WTC11 (cell line): Measurements from ENCODE around the gene TTC21A. TPM values are rescaled to one million over a fixed set of nuclear protein-coding genes. Genes with fewer than 3 reads are reported as not detected.

Source experiments
- ATAC-seq: fragments of 200-7000 bp; cut with Tn5 transposase; 2 replicates; pipeline ENCODE4 v1.10.0; 2021; ENCODE audit warnings: mild to moderate bottlenecking, moderate library complexity
- CTCF ChIA-PET: fragments of 300-600 bp; sonication (Branson Sonifier 250); formaldehyde crosslinking; loops from one replicate; lab custom pipeline; 2021; ENCODE audit warnings: antibody characterized with exemption; lab: Charles Lee
- POLR2A ChIA-PET: fragments of 350-600 bp; sonication (Branson Sonifier 250); formaldehyde crosslinking; loops from one replicate; lab custom pipeline; 2021; ENCODE audit warnings: antibody characterized with exemption; lab: Charles Lee
- DNase-seq: peaks from one replicate; pipeline ENCODE4 v3.0.0; 2021; ENCODE audit warnings: low spot score
- H3K27ac Mint-ChIP-seq: 2 replicates; pipeline ENCODE4 v1.8.0; 2021; ENCODE audit warnings: mixed read lengths
- H3K27me3 Mint-ChIP-seq: 2 replicates; pipeline ENCODE4 v1.8.0; 2021; ENCODE audit warnings: low read depth, mild to moderate bottlenecking, moderate library complexity, mixed read lengths
- H3K36me3 Mint-ChIP-seq: 2 replicates; pipeline ENCODE4 v1.8.0; 2021; ENCODE audit warnings: mixed read lengths
- H3K4me1 Mint-ChIP-seq: 2 replicates; pipeline ENCODE4 v1.8.0; 2022; ENCODE audit warnings: mixed read lengths
- H3K4me3 Mint-ChIP-seq: 2 replicates; pipeline ENCODE4 v1.8.0; 2021; ENCODE audit warnings: mild to moderate bottlenecking, moderate library complexity, mixed read lengths
- H3K9me3 Mint-ChIP-seq: 2 replicates; pipeline ENCODE4 v1.8.0; 2021; ENCODE audit warnings: mixed read lengths
- E2F1 ChIP-seq: sonication (generic); formaldehyde crosslinking; IDR thresholded peaks from 2 replicates; pipeline ENCODE4 v1.8.0; 2022; ENCODE audit warnings: mild to moderate bottlenecking, missing genetic modification reagents
- E2F5 ChIP-seq: sonication (generic); formaldehyde crosslinking; IDR thresholded peaks from 2 replicates; pipeline ENCODE4 v1.8.1; 2022; ENCODE audit warnings: mild to moderate bottlenecking, moderate library complexity, missing genetic modification reagents
- ELF4 ChIP-seq: sonication (generic); formaldehyde crosslinking; IDR thresholded peaks from 2 replicates; pipeline ENCODE4 v1.8.1; 2022; ENCODE audit warnings: low read depth, mild to moderate bottlenecking, moderate library complexity, missing genetic modification reagents
- ESRRA ChIP-seq: sonication (generic); formaldehyde crosslinking; IDR thresholded peaks from 2 replicates; pipeline ENCODE4 v1.8.1; 2022; ENCODE audit warnings: mild to moderate bottlenecking, missing genetic modification reagents, borderline replicate concordance
- FOXP1 ChIP-seq: sonication (generic); formaldehyde crosslinking; IDR thresholded peaks from 2 replicates; pipeline ENCODE4 v1.8.0; 2022; ENCODE audit warnings: missing genetic modification reagents, mild to moderate bottlenecking, moderate library complexity, borderline replicate concordance
- JUN ChIP-seq: sonication (generic); formaldehyde crosslinking; IDR thresholded peaks from 2 replicates; pipeline ENCODE4 v1.8.0; 2023; ENCODE audit warnings: mild to moderate bottlenecking, missing genetic modification reagents
- NFE2L1 ChIP-seq: sonication (generic); formaldehyde crosslinking; IDR thresholded peaks from 2 replicates; pipeline ENCODE4 v1.8.1; 2023; ENCODE audit warnings: missing genetic modification reagents
- PREB ChIP-seq: sonication (generic); formaldehyde crosslinking; IDR thresholded peaks from 2 replicates; pipeline ENCODE4 v1.8.1; 2022; ENCODE audit warnings: mild to moderate bottlenecking, missing genetic modification reagents, moderate library complexity, borderline replicate concordance
- RELA ChIP-seq: sonication (generic); formaldehyde crosslinking; IDR thresholded peaks from 2 replicates; pipeline ENCODE4 v1.8.1; 2022; ENCODE audit warnings: missing genetic modification reagents, mild to moderate bottlenecking, borderline replicate concordance
- SMAD4 ChIP-seq: sonication (generic); formaldehyde crosslinking; IDR thresholded peaks from 2 replicates; pipeline ENCODE4 v1.8.0; 2022; ENCODE audit warnings: mild to moderate bottlenecking, missing genetic modification reagents
- SP1 ChIP-seq: sonication (generic); formaldehyde crosslinking; conservative IDR thresholded peaks from 2 replicates; pipeline ENCODE4 v1.8.1; 2022; ENCODE audit warnings: missing genetic modification reagents
- total RNA-seq: library from RNA; stranded (reverse); gene quantifications from 3 replicates; pipeline ENCODE4 v1.2.3, GENCODE V29; 2021
- TF ChIP-seq, protein P1 (sequence below): fragments of 250-450 bp; sonication (Bioruptor Pico); IDR thresholded peaks from 2 replicates; pipeline ENCODE4 v1.9.0; 2021; ENCODE audit warnings: mild to moderate bottlenecking

The TTC21A gene
- total RNA-seq, 1 experiment from 2014 or later: 3.8 TPM

GRCh38 chr3:39180546-39181346, 73.3 kb downstream of the TTC21A start:
- Mint-ChIP-seq H3K27ac (peak overlapping the region; percentile 96), H3K4me3 (peak overlapping the region; percentile 72), H3K27me3 (peaks cover 22% of the 10 kb centered on the region), H3K4me1 (peaks cover 35% of the 10 kb centered on the region), H3K9me3 (no peaks in the 10 kb centered on the region), H3K36me3 (no peaks in the 10 kb centered on the region)
- peak; percentile 87 for DNase-seq
- POLR2A ChIA-PET: no interaction called here
- peak; percentile 86 for ATAC-seq
- CTCF ChIA-PET: interaction anchor here (1.0 to 3.9 kb wide), 3 partner anchors 55 to 197 kb away, joined by 3 to 49 read pairs (median 36); no protein-coding TSS in a partner anchor
- TF ChIP-seq E2F5 (CRISPR knock-in tag) (peak; percentile 72; the same call in 1 of the 2 replicates), ESRRA (0 out of 2 replicates have a peak, but pooled peaks have one; percentile 37), ELF4 (no peak), RELA (CRISPR knock-in tag) (peak; percentile 63; the same call in 1 of the 2 replicates), SP1 (CRISPR knock-in tag) (peak; percentile 50; the same call in 1 of the 2 replicates), E2F1 (CRISPR knock-in tag) (no peak), NFE2L1 (CRISPR knock-in tag) (peak; percentile 28; the same call in 1 of the 2 replicates), PREB (CRISPR knock-in tag) (no peak)

DNA sequence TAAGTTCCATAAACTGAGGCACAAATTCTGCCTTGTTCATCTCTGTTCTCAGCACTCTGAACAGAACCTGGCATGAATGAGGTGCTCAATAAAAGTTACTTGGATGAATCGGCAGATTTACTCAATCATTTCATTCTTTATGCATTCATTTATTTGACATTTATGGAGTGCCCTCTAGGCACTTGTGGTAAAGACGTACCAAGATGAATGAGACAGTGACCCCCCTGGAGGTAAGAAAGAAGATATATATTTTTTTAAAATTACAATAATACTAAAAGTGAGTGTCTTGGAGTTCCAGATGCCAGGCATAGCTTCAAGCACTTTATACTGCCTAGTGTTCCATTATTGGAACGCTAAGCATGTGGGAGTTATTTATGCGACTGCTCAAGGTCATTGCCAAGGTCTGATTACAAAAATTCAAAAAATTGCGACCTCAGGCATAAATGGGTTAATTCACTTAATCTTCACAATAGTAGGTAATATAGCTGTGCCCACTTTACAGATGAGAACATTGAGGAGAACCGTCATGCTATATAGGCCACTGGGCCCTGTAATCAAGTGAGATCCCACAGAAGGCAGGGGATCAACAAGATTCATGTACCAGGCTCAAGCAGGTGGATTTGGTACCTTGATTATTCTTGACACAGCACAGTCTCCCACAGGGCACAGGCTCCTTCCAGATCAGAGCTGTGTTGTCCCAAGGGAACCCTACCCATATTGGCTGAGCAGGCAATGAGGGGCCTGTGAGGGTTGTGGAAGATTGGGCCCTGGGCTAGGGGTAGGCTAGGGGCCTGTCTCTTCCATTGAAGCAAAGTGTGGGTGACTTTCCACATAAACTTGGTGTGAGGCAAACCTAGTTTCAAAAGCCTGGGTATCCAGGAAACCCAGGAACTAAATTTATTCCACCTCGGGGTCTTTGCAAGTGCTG, 74.2 kb downstream of the TTC21A start:
- H3K4me1 Mint-ChIP-seq: peaks cover 35% of the 10 kb centered on the region
- POLR2A ChIA-PET: no interaction called here
- no peaks in the 10 kb centered on the region for H3K36me3 Mint-ChIP-seq

More for the DNA sequence above, 74.2 kb downstream of the TTC21A start:
- Mint-ChIP-seq H3K27ac (peak overlapping the region; percentile 96), H3K4me3 (peak overlapping the region; percentile 71), H3K9me3 (no peaks in the 10 kb centered on the region), H3K27me3 (peaks cover 22% of the 10 kb centered on the region)
- TF ChIP-seq, protein P1, sequence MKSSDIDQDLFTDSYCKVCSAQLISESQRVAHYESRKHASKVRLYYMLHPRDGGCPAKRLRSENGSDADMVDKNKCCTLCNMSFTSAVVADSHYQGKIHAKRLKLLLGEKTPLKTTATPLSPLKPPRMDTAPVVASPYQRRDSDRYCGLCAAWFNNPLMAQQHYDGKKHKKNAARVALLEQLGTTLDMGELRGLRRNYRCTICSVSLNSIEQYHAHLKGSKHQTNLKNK (CRISPR knock-in tag): no peak
- TF ChIP-seq PREB (CRISPR knock-in tag) (no peak), SMAD4 (CRISPR knock-in tag) (no peak), FOXP1 (CRISPR knock-in tag) (no peak), JUN (no peak)
- DNase-seq (no peak), ATAC-seq (no peak)
- CTCF ChIA-PET: interaction anchor here (1.1 kb wide), 1 partner anchor 107 kb away, joined by 4 read pairs; no protein-coding TSS in a partner anchor
